Fibroblast of villous mesenchyme (primary cell): Measurements from ENCODE around the gene ARAP3. TPM values are rescaled to one million over a fixed set of nuclear protein-coding genes. Genes with fewer than 3 reads are reported as not detected.

Experiments
- DNase-seq: peaks from one replicate; pipeline ENCODE4 v3.0.0-alpha.2; 2010; ENCODE audit warnings: low read depth
- H3K4me3 ChIP-seq: 2 replicates; pipeline ENCODE4 v1.5.1; 2011; ENCODE audit warnings: low read depth, mild to moderate bottlenecking, low read length
- total RNA-seq: library from RNA; depleted of rRNA; stranded (reverse); fragments of >200 nt; gene quantifications from 2 replicates; pipeline ENCODE4 v1.2.3, GENCODE V29; 2012
- TF ChIP-seq, protein P1 (sequence below): IDR thresholded peaks from 2 replicates; pipeline ENCODE4 v1.5.1; 2012; ENCODE audit warnings: low read depth, mild to moderate bottlenecking, low read length; ENCODE audit not compliant: insufficient read depth

The ARAP3 gene
- total RNA-seq, 1 donor = 5.6 TPM

DNA sequence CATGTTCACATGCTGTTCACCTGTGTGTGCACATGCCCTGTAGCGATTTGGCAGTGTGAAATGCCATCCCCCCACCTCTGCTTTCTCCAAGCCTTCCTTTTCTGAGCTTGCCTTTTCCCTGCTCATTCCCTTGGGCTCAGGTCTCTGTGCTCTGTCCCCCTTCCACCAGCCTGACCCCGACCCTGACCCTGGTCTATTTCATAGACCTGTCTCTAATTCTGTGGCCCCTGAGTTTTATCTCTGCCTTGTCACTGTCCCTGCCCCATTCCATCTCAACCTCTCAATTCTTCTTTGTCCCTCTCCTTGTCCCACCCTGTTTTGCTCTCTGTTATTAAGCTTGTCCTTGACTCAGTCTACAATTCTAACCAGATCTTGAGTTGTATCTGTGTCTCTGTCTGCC is 735 bp downstream of the ARAP3 start:
- peak overlapping the region; percentile 59 for H3K4me3 ChIP-seq
- no peak for DNase-seq
- TF ChIP-seq, protein P1, sequence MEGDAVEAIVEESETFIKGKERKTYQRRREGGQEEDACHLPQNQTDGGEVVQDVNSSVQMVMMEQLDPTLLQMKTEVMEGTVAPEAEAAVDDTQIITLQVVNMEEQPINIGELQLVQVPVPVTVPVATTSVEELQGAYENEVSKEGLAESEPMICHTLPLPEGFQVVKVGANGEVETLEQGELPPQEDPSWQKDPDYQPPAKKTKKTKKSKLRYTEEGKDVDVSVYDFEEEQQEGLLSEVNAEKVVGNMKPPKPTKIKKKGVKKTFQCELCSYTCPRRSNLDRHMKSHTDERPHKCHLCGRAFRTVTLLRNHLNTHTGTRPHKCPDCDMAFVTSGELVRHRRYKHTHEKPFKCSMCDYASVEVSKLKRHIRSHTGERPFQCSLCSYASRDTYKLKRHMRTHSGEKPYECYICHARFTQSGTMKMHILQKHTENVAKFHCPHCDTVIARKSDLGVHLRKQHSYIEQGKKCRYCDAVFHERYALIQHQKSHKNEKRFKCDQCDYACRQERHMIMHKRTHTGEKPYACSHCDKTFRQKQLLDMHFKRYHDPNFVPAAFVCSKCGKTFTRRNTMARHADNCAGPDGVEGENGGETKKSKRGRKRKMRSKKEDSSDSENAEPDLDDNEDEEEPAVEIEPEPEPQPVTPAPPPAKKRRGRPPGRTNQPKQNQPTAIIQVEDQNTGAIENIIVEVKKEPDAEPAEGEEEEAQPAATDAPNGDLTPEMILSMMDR = no peak

DNA sequence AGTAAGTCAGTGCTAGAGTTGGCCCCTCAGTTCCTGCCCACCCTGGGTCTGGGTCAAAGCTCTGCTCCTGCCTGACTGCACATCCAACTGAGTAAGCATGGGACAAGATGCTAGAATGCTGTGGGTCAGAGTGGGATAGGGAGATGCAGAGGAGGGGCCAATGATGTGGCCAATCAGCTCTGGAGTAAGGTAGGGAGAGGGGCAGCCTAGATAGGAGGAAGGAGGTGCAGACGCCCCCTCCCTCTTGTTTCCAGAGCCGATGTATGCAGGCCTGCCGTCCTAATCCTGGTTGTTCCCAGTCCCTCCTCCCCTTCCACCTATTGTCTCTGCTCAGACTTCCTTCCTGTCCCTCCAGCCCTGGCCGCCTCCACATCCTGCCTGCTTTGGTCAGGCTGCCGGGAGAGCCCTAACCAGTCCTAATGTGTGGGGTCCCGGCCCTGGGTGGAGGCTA is 1.3 kb downstream of the ARAP3 start:
- TF ChIP-seq, protein P1 = no peak
- peak; percentile 20 for DNase-seq
- H3K4me3 ChIP-seq = peak overlapping the region; percentile 59

DNA sequence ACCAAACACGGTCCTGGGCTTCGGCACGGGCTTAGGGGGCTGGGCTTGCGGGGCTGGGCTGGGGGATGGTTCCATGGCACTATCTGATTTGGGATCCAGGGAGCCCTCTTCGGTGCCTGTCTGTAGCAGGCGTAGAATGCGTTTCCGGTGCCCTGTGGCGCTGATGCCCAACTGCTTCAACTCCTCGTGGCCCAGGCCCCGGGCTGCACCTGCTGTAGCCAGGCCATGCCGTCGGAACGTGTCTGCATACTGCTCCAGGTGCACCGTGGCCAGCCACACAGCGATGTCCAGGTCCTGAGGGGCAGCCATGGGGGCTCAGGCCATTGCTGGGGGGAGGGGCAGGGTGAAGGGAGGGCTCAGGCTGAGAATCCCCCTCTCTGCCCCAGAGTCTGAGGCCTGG is 1.9 kb downstream of the ARAP3 start:
- H3K4me3 ChIP-seq = no peak overlapping the region
- DNase-seq = no peak
- TF ChIP-seq, protein P1 = no peak

DNA sequence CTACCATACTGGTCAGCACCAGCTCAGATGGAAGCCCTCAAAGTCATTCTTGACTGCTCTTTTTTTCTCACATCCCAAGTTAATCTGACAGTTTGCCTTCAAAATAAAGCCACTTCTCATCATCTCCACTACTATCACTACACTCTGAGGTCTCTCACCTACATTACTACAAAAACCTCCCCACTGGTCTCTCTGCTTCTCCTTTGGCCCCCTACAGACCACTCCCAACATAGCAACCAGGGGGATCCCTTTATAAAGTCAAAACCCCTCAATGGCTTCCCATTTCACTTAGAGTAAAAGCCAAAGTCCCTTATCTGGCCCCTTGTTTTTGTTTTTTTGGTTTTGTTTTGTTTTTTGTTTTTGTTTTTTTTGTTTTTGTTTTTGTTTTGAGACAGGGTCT is 4.6 kb downstream of the ARAP3 start:
- H3K4me3 ChIP-seq = no peak overlapping the region
- no peak for DNase-seq
- TF ChIP-seq, protein P1 = peak; percentile 36

DNA sequence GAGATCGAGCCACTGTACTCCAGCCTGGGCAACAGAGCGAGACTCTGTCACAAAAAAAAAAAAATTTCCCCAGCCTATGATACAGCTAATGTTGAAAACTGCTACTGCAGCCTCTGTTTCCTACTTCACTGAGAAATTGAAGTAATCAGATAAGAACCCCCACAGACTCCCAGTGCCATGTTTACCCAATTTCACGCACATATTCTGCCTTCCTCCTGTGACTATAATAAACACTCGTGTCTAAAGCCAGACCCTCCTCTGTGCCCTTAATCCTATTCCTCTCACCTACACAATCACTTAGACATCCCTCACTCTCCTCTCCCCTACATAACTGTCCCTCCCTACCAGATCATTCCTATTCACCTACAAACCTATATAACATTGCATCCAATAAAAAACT is 6.4 kb downstream of the ARAP3 start:
- no peak overlapping the region for H3K4me3 ChIP-seq
- TF ChIP-seq, protein P1 = no peak
- DNase-seq = no peak

DNA sequence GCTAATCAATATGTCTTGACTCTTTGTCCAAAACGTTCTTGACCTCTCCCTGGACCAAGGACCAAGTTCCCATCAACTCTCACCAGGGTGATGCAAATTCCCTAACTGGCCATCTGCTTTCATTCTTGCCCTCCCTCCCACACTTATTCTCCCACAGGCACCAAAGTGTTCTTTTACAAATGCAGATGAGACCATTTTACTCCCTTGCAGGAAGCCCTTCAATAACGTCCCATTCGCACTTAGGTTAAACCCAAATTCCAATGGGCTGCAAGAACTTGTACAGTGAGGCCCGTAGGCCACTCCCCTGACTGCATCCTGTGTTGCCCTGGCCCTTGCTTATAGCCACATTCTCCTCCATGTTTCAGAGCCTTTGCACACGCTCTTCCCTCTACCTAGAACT is 7.3 kb downstream of the ARAP3 start:
- no peak overlapping the region for H3K4me3 ChIP-seq
- DNase-seq = no peak
- TF ChIP-seq, protein P1 = no peak
